Loucy (cell line): ENCODE measurements around the gene NOTCH2.

Source experiments
- H2AFZ ChIP-seq: fragments of 200-600 bp; sonication (generic); 2 replicates; pipeline ENCODE4 v1.6.0; 2016; ENCODE audit warnings: antibody characterized with exemption, mild to moderate bottlenecking, low read length, moderate library complexity
- H3F3A ChIP-seq: fragments of 200-600 bp; 2 replicates; pipeline ENCODE4 v1.6.0; 2016; ENCODE audit warnings: antibody characterized with exemption, low read depth, mild to moderate bottlenecking
- H3K27me3 ChIP-seq: fragments of 200-600 bp; sonication (generic); 2 replicates; pipeline ENCODE4 v1.6.1; 2014; ENCODE audit warnings: low read length, mild to moderate bottlenecking; ENCODE audit not compliant: insufficient read depth, poor library complexity, severe bottlenecking
- H3K36me3 ChIP-seq: fragments of 200-600 bp; sonication (generic); 2 replicates; pipeline ENCODE4 v1.6.1; 2016; ENCODE audit warnings: low read length; ENCODE audit not compliant: insufficient read depth
- H3K4me1 ChIP-seq: fragments of 200-600 bp; sonication (generic); 2 replicates; pipeline ENCODE4 v1.5.1; 2014; ENCODE audit warnings: low read length, mild to moderate bottlenecking; ENCODE audit not compliant: insufficient read depth, poor library complexity, severe bottlenecking
- H3K4me2 ChIP-seq: fragments of 200-600 bp; sonication (generic); 2 replicates; pipeline ENCODE4 v1.6.0; 2014; ENCODE audit warnings: antibody characterized with exemption, low read length, low read depth, mild to moderate bottlenecking; ENCODE audit not compliant: poor library complexity, severe bottlenecking
- H3K4me3 ChIP-seq: fragments of 200-600 bp; sonication (generic); 2 replicates; pipeline ENCODE4 v1.5.1; 2014; ENCODE audit warnings: low read length, mild to moderate bottlenecking, mixed read lengths; ENCODE audit not compliant: poor library complexity, severe bottlenecking
- H3K79me2 ChIP-seq: fragments of 200-600 bp; sonication (generic); 2 replicates; pipeline ENCODE4 v1.6.1; 2014; ENCODE audit warnings: low read length; ENCODE audit not compliant: insufficient read depth
- H3K9ac ChIP-seq: fragments of 200-600 bp; sonication (generic); 2 replicates; pipeline ENCODE4 v1.6.0; 2014; ENCODE audit warnings: mild to moderate bottlenecking, low read depth, low read length, moderate library complexity; ENCODE audit not compliant: poor library complexity, severe bottlenecking
- H3K9me2 ChIP-seq: fragments of 200-600 bp; sonication (generic); replicated peaks from 2 replicates; pipeline ENCODE4 v1.6.1; 2016; ENCODE audit warnings: low read depth, low read length, mixed read lengths
- H3K9me3 ChIP-seq: fragments of 200-600 bp; sonication (generic); 2 replicates; pipeline ENCODE4 v1.6.1; 2014; ENCODE audit warnings: mild to moderate bottlenecking, antibody characterized with exemption, low read length, low read depth; ENCODE audit not compliant: insufficient read depth
- H4K20me1 ChIP-seq: fragments of 200-600 bp; sonication (generic); 2 replicates; pipeline ENCODE4 v1.6.0; 2014; ENCODE audit warnings: antibody characterized with exemption, low read length, mild to moderate bottlenecking; ENCODE audit not compliant: insufficient read depth, poor library complexity, severe bottlenecking
- EZH2phosphoT487 ChIP-seq: fragments of 200-600 bp; IDR thresholded peaks from 2 replicates; pipeline ENCODE4 v1.6.1; 2018; ENCODE audit warnings: antibody characterized with exemption, mild to moderate bottlenecking, moderate library complexity, borderline replicate concordance
- TF ChIP-seq, protein P1 (sequence below): fragments of 200-600 bp; sonication (generic); conservative IDR thresholded peaks from 2 replicates; pipeline ENCODE4 v1.5.1; 2014; ENCODE audit warnings: mild to moderate bottlenecking, antibody characterized with exemption, low read length

NOTCH2 gene

DNA sequence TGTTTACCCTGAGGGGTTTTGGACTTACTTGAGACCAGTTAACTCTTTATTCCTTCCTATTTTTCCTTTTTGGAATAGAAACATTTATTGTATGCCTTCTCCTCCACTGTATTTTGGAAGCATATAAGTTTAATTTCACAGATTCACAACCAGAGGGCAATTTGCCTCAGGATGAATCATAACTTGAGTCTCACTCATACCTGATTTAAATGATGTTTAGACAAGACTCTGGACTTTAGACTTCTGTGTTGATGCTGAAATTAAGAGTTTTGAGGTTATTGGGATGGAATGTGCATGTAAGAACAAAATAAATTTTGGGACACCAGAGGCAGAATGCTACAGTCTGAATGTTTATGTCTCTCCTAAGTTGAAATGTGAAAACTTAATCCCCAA is 166.0 kb downstream of the NOTCH2 start:
- Histone ChIP-seq H3K4me1 (no peaks in the 10 kb centered on the region), H3K9me3 (0 out of 2 replicates have a peak, but pooled peaks cover 7% of the 10 kb centered on the region), H2AFZ (no peak overlapping the region), H3K9me2 (no peaks in the 10 kb centered on the region), H3K4me2 (no peak overlapping the region), H3F3A (no peaks in the 10 kb centered on the region), H3K79me2 (no peaks in the 10 kb centered on the region), H3K9ac (no peak overlapping the region), H4K20me1 (no peaks in the 10 kb centered on the region), H3K27me3 (peaks cover 3% of the 10 kb centered on the region), H3K36me3 (no peaks in the 10 kb centered on the region), H3K4me3 (no peak overlapping the region)
- TF ChIP-seq, protein P1, sequence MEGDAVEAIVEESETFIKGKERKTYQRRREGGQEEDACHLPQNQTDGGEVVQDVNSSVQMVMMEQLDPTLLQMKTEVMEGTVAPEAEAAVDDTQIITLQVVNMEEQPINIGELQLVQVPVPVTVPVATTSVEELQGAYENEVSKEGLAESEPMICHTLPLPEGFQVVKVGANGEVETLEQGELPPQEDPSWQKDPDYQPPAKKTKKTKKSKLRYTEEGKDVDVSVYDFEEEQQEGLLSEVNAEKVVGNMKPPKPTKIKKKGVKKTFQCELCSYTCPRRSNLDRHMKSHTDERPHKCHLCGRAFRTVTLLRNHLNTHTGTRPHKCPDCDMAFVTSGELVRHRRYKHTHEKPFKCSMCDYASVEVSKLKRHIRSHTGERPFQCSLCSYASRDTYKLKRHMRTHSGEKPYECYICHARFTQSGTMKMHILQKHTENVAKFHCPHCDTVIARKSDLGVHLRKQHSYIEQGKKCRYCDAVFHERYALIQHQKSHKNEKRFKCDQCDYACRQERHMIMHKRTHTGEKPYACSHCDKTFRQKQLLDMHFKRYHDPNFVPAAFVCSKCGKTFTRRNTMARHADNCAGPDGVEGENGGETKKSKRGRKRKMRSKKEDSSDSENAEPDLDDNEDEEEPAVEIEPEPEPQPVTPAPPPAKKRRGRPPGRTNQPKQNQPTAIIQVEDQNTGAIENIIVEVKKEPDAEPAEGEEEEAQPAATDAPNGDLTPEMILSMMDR = no peak
- no peak for TF ChIP-seq EZH2phosphoT487

DNA sequence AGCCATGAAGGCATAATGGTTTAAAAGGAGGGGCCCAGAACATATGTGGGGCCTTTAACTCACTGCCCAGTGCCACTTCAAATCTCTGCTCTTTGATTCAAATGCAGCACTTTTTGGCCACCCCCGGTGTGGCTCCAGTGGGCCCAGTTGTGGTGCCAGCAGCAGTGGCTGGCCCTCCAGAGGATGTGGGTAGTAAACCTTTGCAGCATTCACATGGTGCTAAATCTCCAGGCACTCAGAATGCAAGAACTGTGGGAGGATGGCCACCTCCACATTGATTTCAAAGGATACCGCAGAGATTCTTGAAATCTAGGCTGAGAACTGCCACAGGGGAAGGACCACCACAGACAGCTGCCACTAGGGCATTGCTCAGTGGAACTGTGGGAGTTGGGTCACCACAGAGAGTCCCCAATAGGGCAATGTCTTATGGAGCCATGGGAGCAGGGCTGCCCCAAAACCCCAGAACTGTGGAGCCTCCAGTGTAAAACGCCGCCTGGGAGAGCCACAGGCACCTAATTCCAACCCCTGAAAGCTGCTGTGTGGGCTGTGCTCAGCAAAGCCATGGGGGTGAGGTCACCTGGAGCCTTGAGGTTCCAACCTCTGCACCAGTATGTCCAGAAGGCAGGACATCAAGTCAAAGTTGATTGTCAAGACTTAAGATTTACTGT is 166.6 kb downstream of the NOTCH2 start:
- Histone ChIP-seq H3K9me2 (no peaks in the 10 kb centered on the region), H2AFZ (no peak overlapping the region), H3K79me2 (no peaks in the 10 kb centered on the region), H3K36me3 (no peaks in the 10 kb centered on the region), H4K20me1 (no peaks in the 10 kb centered on the region), H3K4me2 (no peak overlapping the region), H3K9me3 (0 out of 2 replicates have a peak, but pooled peaks cover 7% of the 10 kb centered on the region), H3K27me3 (peaks cover 3% of the 10 kb centered on the region), H3K9ac (no peak overlapping the region), H3F3A (no peaks in the 10 kb centered on the region), H3K4me3 (no peak overlapping the region), H3K4me1 (no peaks in the 10 kb centered on the region)
- TF ChIP-seq, protein P1 = no peak
- no peak for TF ChIP-seq EZH2phosphoT487

DNA sequence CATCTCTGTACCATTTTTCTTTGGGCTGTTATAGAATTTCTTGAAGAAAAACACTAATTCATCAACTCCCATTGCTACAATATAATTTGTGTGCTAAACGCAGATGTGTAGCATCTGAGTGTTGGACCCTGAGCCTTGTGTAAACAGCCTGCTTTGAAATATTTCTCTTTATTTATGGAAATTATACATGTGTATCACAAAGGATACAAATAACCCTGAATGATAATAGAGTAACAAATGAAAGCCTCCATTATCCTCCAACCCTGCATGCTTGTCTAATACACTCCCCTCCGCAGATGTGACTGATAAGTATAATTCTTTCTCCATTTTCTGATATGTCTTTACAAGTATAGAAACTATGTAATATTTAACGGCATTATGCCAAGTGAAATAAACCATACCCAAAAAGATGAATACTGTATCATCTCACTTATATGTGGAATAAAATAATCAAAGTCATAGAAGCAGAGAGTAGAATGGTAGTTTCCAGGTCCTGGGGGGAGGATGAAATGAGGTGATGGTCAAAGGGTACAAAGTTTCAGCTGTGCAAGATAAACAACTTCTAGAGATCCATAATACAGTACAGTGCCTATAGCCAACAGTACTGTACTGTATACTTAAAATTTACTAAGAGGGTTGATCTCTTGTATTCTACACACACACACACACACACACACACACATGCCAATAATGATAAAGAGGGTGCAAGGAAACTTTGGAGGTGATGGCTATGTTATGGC is 170.3 kb downstream of the NOTCH2 start:
- TF ChIP-seq, protein P1 = no peak
- no peak for TF ChIP-seq EZH2phosphoT487
- H3K4me2 ChIP-seq = no peak overlapping the region
- no peaks in the 10 kb centered on the region for H3K4me1 ChIP-seq
- H4K20me1 ChIP-seq = no peaks in the 10 kb centered on the region
- no peaks in the 10 kb centered on the region for H3K79me2 ChIP-seq
- no peaks in the 10 kb centered on the region for H3K36me3 ChIP-seq
- no peaks in the 10 kb centered on the region for H3K27me3 ChIP-seq
- H3K9me3 ChIP-seq = no peaks in the 10 kb centered on the region
- no peaks in the 10 kb centered on the region for H3K9me2 ChIP-seq
- no peak overlapping the region for H3K9ac ChIP-seq
- no peaks in the 10 kb centered on the region for H3F3A ChIP-seq
- no peak overlapping the region for H2AFZ ChIP-seq
- H3K4me3 ChIP-seq = no peak overlapping the region
